Muscle of arm (tissue), 14 donors: Measurements from ENCODE around the gene SULT1C3. TPM values are rescaled to one million over a fixed set of nuclear protein-coding genes. Genes with fewer than 3 reads are reported as not detected.

Experiments used
- DNase-seq: peaks from one replicate; pipeline ENCODE4 v3.0.0-alpha.2; 2013
- long read RNA-seq, 11 donors: transcript quantifications; one replicate each; lab custom pipeline, GENCODE V29; 2026
- polyA plus RNA-seq, 12 donors: library from polyadenylated mRNA; unstranded; fragments of 120-200 nt; gene quantifications; one replicate each; pipeline ENCODE4 v1.2.1, GENCODE V29; 2013; ENCODE audit not compliant: insufficient read length in 12 of 12

Gene SULT1C3
- not detected for polyA plus RNA-seq
- long read RNA-seq, donor 1 = 0 reads
- long read RNA-seq, donor 2 = 0 reads
- long read RNA-seq, donor 3 = 0 reads
- long read RNA-seq, donor 4 = 0 reads
- long read RNA-seq, donor 5 = 0 reads
- long read RNA-seq, donor 6 = 0 reads
- long read RNA-seq, donor 7 = 0 reads
- long read RNA-seq, donor 8 = 0 reads
- long read RNA-seq, donor 9 = 0 reads
- long read RNA-seq, donor 10 = 0 reads
- long read RNA-seq, donor 11 = 0 reads

- no peak for DNase-seq
Measured at GRCh38 chr2:108239786-108240185, at the start of gene SULT1C3. SULT1C3 (plus strand) TSS chr2:108239968; CDS start chr2:108247195, 7,227 bp downstream.

- no peak for DNase-seq
Measured at GRCh38 chr2:108193251-108193650, 46.5 kb upstream of the SULT1C3 start.

- DNase-seq = no peak
Measured at GRCh38 chr2:108194409-108195132, 45.2 kb upstream of the SULT1C3 start.

- DNase-seq = no peak
Measured at GRCh38 chr2:108195133-108195439, 44.7 kb upstream of the SULT1C3 start.

- no peak for DNase-seq
Measured at GRCh38 chr2:108199726-108200125, 40.0 kb upstream of the SULT1C3 start.

GRCh38 chr2:108200569-108200968, 39.2 kb upstream of the SULT1C3 start:
- DNase-seq = no peak

GRCh38 chr2:108212671-108213070, 27.1 kb upstream of the SULT1C3 start:
- DNase-seq = no peak

GRCh38 chr2:108215794-108216211, 24.0 kb upstream of the SULT1C3 start:
- peak; percentile 24 for DNase-seq

- DNase-seq = no peak
Measured at GRCh38 chr2:108217211-108217610, 22.6 kb upstream of the SULT1C3 start.

GRCh38 chr2:108219688-108220087, 20.1 kb upstream of the SULT1C3 start:
- DNase-seq = no peak

- DNase-seq = no peak
Measured at GRCh38 chr2:108220191-108220590, 19.6 kb upstream of the SULT1C3 start.

- DNase-seq = no peak
Measured at GRCh38 chr2:108220942-108221541, 18.7 kb upstream of the SULT1C3 start.

GRCh38 chr2:108222261-108222660, 17.5 kb upstream of the SULT1C3 start:
- DNase-seq = no peak

GRCh38 chr2:108223573-108223972, 16.2 kb upstream of the SULT1C3 start:
- no peak for DNase-seq

GRCh38 chr2:108224022-108224421, 15.7 kb upstream of the SULT1C3 start:
- DNase-seq = no peak

GRCh38 chr2:108226564-108226963, 13.2 kb upstream of the SULT1C3 start:
- no peak for DNase-seq

GRCh38 chr2:108228006-108228405, 11.8 kb upstream of the SULT1C3 start:
- no peak for DNase-seq

- DNase-seq = no peak
Measured at GRCh38 chr2:108228537-108228936, 11.2 kb upstream of the SULT1C3 start.

GRCh38 chr2:108229875-108230274, 9.9 kb upstream of the SULT1C3 start:
- no peak for DNase-seq

GRCh38 chr2:108235577-108235976, 4.2 kb upstream of the SULT1C3 start:
- DNase-seq = no peak

GRCh38 chr2:108236676-108237335, 3.0 kb upstream of the SULT1C3 start:
- no peak for DNase-seq

GRCh38 chr2:108240966-108241365, 1.2 kb downstream of the SULT1C3 start:
- DNase-seq = no peak

GRCh38 chr2:108243566-108243965, 3.8 kb downstream of the SULT1C3 start:
- no peak for DNase-seq
